ENCODE results near the gene MRPS7. TPM values are rescaled to one million over a fixed set of nuclear protein-coding genes. Genes with fewer than 3 reads are reported as not detected.

Gene MRPS7
- total RNA-seq, 1 donor from 2014 or later = 38.2 TPM

- peaks cover 22% of the 10 kb centered on the region for H3K36me3 Mint-ChIP-seq (ENCODE audit: low read depth)
- TF ChIP-seq CTCF (IDR thresholded peaks at IDR 0.05) = peak; percentile 84
- peak overlapping the region; percentile 57 for H3K27ac Mint-ChIP-seq (ENCODE audit: unreplicated experiment)
- H3K27me3 Mint-ChIP-seq (ENCODE audit: low read depth) = no peaks in the 10 kb centered on the region
- DNase-seq (ENCODE audit: low spot score) = no peak
- no peaks in the 10 kb centered on the region for H3K9me3 Mint-ChIP-seq (ENCODE audit: low read depth)
- no peaks in the 10 kb centered on the region for H3K4me1 Mint-ChIP-seq (ENCODE audit: low read depth)
- H3K4me3 Mint-ChIP-seq (ENCODE audit: unreplicated experiment) = no peak overlapping the region
These were observed 21.1 kb upstream of the MRPS7 start for GRCh38 chr17:75240394-75241142.

GRCh38 chr17:75241143-75241430 lies 20.6 kb upstream of the MRPS7 start:
- H3K27me3 Mint-ChIP-seq (ENCODE audit: low read depth) = no peaks in the 10 kb centered on the region
- H3K27ac Mint-ChIP-seq (ENCODE audit: unreplicated experiment) = peak overlapping the region; percentile 57
- no peak for DNase-seq (ENCODE audit: low spot score)

DNA sequence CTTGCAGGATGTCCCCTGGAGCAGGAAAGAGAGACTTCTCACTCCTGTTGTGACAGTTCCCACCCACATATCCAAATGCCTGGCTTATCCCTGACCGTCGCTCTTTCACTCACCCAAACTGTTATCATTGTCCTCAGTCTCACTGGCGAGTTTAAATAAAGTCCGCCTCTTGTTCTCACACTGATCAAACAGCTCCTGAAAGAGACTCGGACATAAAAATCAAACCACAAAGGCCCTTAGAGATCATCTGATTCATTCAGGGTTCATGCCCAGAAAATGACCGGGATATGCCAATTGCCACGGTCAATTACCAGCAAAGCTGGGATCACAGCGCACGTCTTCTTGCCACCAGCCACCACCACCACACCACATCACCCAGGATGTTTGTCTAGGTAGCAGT lies 20.2 kb upstream of the MRPS7 start:
- Mint-ChIP-seq H3K4me3 (ENCODE audit: unreplicated experiment) (no peak overlapping the region), H3K9me3 (ENCODE audit: low read depth) (no peaks in the 10 kb centered on the region), H3K27me3 (ENCODE audit: low read depth) (no peaks in the 10 kb centered on the region), H3K27ac (ENCODE audit: unreplicated experiment) (peak overlapping the region; percentile 22), H3K36me3 (ENCODE audit: low read depth) (peaks cover 21% of the 10 kb centered on the region), H3K4me1 (ENCODE audit: low read depth) (no peaks in the 10 kb centered on the region)
- no peak for DNase-seq (ENCODE audit: low spot score)
- no peak for TF ChIP-seq CTCF (IDR thresholded peaks at IDR 0.05)

More at GRCh38 chr17:75241143-75241430, 20.6 kb upstream of the MRPS7 start:
- Mint-ChIP-seq H3K36me3 (ENCODE audit: low read depth) (peaks cover 23% of the 10 kb centered on the region), H3K4me3 (ENCODE audit: unreplicated experiment) (no peak overlapping the region), H3K4me1 (ENCODE audit: low read depth) (no peaks in the 10 kb centered on the region), H3K9me3 (ENCODE audit: low read depth) (no peaks in the 10 kb centered on the region)
- TF ChIP-seq CTCF (IDR thresholded peaks at IDR 0.05) = no peak

DNA sequence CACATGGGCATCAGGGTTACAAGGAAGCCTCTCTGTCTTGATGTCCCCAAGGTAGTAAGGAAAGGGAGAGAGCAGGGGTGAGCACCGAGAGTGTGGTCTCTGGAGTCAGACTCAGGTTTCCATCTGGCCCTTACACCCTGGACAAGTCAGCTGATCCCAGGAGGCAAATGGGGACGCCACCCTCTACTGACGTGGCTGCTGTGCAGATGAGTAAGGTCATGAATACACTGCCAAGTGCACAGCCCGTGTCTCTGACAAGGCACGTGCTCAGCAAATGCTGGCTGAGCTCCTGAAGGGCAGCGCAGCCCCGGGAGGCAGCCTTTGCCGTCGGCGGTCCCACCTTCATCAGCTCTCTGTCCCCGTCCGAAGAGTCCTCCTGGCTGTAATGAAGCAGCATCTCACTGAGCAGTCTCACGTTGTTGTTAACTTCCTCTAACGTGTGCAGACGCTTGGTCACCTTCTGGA lies 19.7 kb upstream of the MRPS7 start:
- Mint-ChIP-seq H3K27ac (ENCODE audit: unreplicated experiment) (no peak overlapping the region), H3K27me3 (ENCODE audit: low read depth) (no peaks in the 10 kb centered on the region), H3K4me1 (ENCODE audit: low read depth) (no peaks in the 10 kb centered on the region), H3K36me3 (ENCODE audit: low read depth) (peaks cover 21% of the 10 kb centered on the region), H3K9me3 (ENCODE audit: low read depth) (no peaks in the 10 kb centered on the region), H3K4me3 (ENCODE audit: unreplicated experiment) (no peak overlapping the region)
- no peak for DNase-seq (ENCODE audit: low spot score)
- no peak for TF ChIP-seq CTCF (IDR thresholded peaks at IDR 0.05)

DNA sequence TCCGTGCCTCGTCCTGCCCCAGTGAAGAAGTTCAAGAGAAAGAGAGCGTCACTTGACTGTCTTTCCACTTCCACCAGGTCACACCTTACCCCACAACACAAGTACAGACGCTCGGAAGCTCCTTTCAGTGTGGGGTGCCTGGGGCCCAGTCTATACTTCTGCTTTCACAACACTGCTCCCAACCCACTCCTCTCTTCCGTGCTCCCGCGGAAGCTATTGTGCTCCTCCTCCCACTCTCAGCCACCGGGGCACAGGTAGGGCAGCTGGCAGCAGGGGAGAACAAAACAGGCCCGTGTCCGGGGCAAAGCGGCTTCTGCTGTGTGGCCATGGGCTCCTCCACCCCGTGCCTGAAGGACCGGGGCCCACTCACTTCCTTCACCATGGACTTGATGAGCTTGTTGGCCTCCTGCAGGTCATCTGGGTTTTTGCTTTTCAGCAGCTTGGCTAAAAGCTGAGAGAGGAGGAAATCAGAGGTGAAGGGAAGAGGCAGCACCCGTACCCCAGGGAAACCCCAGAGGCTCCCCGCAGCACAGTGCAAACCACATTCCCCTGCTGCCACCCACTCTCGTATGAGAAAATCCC lies 19.1 kb upstream of the MRPS7 start:
- Mint-ChIP-seq H3K27me3 (ENCODE audit: low read depth) (no peaks in the 10 kb centered on the region), H3K4me3 (ENCODE audit: unreplicated experiment) (no peak overlapping the region), H3K9me3 (ENCODE audit: low read depth) (no peaks in the 10 kb centered on the region), H3K36me3 (ENCODE audit: low read depth) (peaks cover 21% of the 10 kb centered on the region), H3K27ac (ENCODE audit: unreplicated experiment) (no peak overlapping the region), H3K4me1 (ENCODE audit: low read depth) (no peaks in the 10 kb centered on the region)
- no peak for TF ChIP-seq CTCF (IDR thresholded peaks at IDR 0.05)
- no peak for DNase-seq (ENCODE audit: low spot score)

Measured in chondrocyte (in vitro differentiated cells).